Neural cell (in vitro differentiated cells): ENCODE results near the gene PXK.

Experiments used
- EZH2 ChIP-seq: fragments of 200-600, 300-800 bp; shearing (Covaris generic), sonication (generic); IDR thresholded peaks from 2 replicates; pipeline ENCODE4 v1.6.1; 2014; ENCODE audit warnings: antibody characterized with exemption, low read length, borderline replicate concordance, mild to moderate bottlenecking; ENCODE audit not compliant: insufficient read depth, poor library complexity, severe bottlenecking
- POLR2AphosphoS5 ChIP-seq: IDR thresholded peaks from 2 replicates; pipeline ENCODE4 v1.6.1; 2012
- TF ChIP-seq, protein P1 (sequence below): fragments of 450-650 bp; IDR thresholded peaks from 2 replicates; pipeline ENCODE4 v1.5.1; 2014; ENCODE audit warnings: antibody characterized with exemption, mild to moderate bottlenecking, moderate library complexity; ENCODE audit not compliant: poor library complexity, severe bottlenecking

DNA sequence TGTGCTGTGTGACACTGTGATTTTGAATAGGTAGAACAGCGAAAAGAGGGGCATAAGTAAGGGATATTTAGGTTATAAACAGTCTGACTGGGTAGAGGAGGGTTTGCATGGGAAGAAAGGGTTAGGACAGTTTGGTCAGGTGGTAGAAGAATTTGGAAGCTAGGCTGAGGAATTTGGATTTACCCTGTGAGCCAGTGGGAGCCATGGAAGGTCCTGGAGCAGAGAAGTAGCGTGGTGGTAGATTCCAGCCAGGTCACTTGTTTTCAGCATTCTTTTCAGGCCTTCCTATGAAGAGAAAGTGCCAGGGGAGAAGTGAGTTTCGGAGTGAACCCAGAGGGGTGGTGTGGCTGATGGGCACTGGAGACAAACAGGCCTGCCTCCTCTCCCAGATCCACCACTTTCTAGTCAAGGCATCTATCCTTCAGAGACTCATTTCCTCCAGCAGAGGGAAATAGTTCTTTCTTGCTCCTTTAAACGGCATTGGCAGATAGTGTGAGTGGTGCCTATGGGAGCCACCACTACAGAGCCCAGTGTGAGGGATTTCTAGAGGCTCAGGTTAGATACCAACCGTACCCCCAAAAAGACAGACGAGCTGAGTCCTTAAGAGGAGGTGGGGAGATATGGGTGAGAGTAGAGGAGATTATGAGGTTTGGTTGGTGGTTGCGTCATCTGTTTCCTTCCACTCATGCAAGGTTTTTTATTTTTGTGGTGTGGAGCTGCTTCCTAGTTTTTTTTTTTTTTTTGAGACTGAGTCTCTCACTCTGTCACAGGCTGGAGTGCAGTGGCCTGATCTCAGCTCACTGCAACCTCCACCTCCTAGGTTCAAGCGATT is 21.2 kb downstream of the PXK start:
- TF ChIP-seq, protein P1, sequence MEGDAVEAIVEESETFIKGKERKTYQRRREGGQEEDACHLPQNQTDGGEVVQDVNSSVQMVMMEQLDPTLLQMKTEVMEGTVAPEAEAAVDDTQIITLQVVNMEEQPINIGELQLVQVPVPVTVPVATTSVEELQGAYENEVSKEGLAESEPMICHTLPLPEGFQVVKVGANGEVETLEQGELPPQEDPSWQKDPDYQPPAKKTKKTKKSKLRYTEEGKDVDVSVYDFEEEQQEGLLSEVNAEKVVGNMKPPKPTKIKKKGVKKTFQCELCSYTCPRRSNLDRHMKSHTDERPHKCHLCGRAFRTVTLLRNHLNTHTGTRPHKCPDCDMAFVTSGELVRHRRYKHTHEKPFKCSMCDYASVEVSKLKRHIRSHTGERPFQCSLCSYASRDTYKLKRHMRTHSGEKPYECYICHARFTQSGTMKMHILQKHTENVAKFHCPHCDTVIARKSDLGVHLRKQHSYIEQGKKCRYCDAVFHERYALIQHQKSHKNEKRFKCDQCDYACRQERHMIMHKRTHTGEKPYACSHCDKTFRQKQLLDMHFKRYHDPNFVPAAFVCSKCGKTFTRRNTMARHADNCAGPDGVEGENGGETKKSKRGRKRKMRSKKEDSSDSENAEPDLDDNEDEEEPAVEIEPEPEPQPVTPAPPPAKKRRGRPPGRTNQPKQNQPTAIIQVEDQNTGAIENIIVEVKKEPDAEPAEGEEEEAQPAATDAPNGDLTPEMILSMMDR = no peak
- TF ChIP-seq EZH2 (no peak), POLR2AphosphoS5 (no peak)
